K562 (cell line): ENCODE results near the gene PPP1R9B. TPM values are rescaled to one million over a fixed set of nuclear protein-coding genes. Genes with fewer than 3 reads are reported as not detected.

Source experiments
- ATAC-seq: fragments of 200-7000 bp; cut with Tn5 transposase; 3 replicates; pipeline ENCODE4 v1.9.1; 2020; ENCODE audit warnings: moderate library complexity
- BruUV-seq: library from RNA; stranded (reverse); fragments of 400-500 nt; replicated peaks from 2 replicates; lab custom pipeline; 2021; lab: Mats Ljungman, UMichigan
- CTCF ChIA-PET: fragments of 300-600 bp; formaldehyde crosslinking; extraction: SDS; loops from one replicate; lab custom pipeline; 2021; ENCODE audit warnings: low intra/inter-chr PET ratio; lab: Yijun Ruan, JAX
- POLR2A ChIA-PET: fragments of 300-600, 350-650 bp; sonication (Branson Sonifier 250); formaldehyde crosslinking; extraction: SDS; loops from one replicate; lab custom pipeline; 2021; ENCODE audit warnings: antibody characterized with exemption, inconsistent platforms; lab: Yijun Ruan, JAX
- DNase-seq, 4 experiments: peaks; one replicate each; pipeline versions ENCODE4 v3.0.0 to v3.0.0-alpha.2; 2011 to 2018; ENCODE audit warnings: low spot score in 3 of 4, mixed read lengths in 3 of 4; ENCODE audit errors: extremely low read depth in 1 of 4
- FAIRE-seq: peaks from 2 replicates; lab custom pipeline; 2011; peaks lifted over from hg19 to GRCh38; lab: Jason Lieb, UNC
- H2AFZ ChIP-seq: 2 replicates; pipeline ENCODE4 v1.6.0; 2011; ENCODE audit warnings: low read depth, low read length, control low read depth, inconsistent platforms
- H3K27ac ChIP-seq: fragments of 200-600 bp; 3 replicates; pipeline ENCODE4 v1.8.0; 2011; ENCODE audit warnings: low read depth, mild to moderate bottlenecking, control low read depth, inconsistent platforms, low read length, moderate library complexity, mixed read lengths; ENCODE audit errors: extremely low read depth
- H3K27me3 ChIP-seq, 2 experiments: fragments of 300-600 bp in 1 of 2; 2 replicates in 1 of 2; 3 replicates in 1 of 2; pipeline versions ENCODE4 v1.6.0 to v1.8.0; 2011; ENCODE audit warnings: inconsistent platforms in 2 of 2, low read length in 2 of 2, mild to moderate bottlenecking in 1 of 2, mixed read lengths in 1 of 2, moderate library complexity in 1 of 2; ENCODE audit not compliant: control insufficient read depth in 2 of 2, insufficient read depth in 2 of 2
- H3K36me3 ChIP-seq: fragments of 300-600 bp; 3 replicates; pipeline ENCODE4 v1.8.0; 2011; ENCODE audit warnings: mild to moderate bottlenecking, low read length, inconsistent platforms; ENCODE audit not compliant: control insufficient read depth, insufficient read depth
- H3K4me1 ChIP-seq, 2 experiments: fragments of 200-600 bp in 1 of 2; replicated peaks in 1 of 2; 2 replicates in 1 of 2; 3 replicates in 1 of 2; pipeline versions ENCODE4 v1.5.1 to v1.8.0; 2011; ENCODE audit warnings: inconsistent platforms in 2 of 2, low read length in 2 of 2, mild to moderate bottlenecking in 1 of 2, mixed read lengths in 1 of 2, moderate library complexity in 1 of 2; ENCODE audit not compliant: control insufficient read depth in 2 of 2, insufficient read depth in 2 of 2
- H3K4me2 ChIP-seq: 2 replicates; pipeline ENCODE4 v1.6.1; 2011; ENCODE audit warnings: low read length, control low read depth, inconsistent platforms, mixed read lengths; ENCODE audit not compliant: insufficient read depth
- H3K4me3 ChIP-seq: fragments of 200-600 bp; sonication (generic), shearing (Covaris generic); 2 replicates; pipeline ENCODE4 v1.5.1; 2016; ENCODE audit warnings: control low read depth, inconsistent platforms
- H3K79me2 ChIP-seq: fragments of 200-600 bp; 3 replicates; pipeline ENCODE4 v1.8.0; 2011; ENCODE audit warnings: low read length, inconsistent platforms; ENCODE audit not compliant: control insufficient read depth, insufficient read depth
- H3K9ac ChIP-seq, 2 experiments: 2 replicates each; pipeline versions ENCODE4 v1.6.0 to v1.6.1; 2011; ENCODE audit warnings: low read depth in 2 of 2, low read length in 2 of 2, control low read depth in 1 of 2, inconsistent platforms in 1 of 2, mild to moderate bottlenecking in 1 of 2, mixed read lengths in 1 of 2; ENCODE audit not compliant: insufficient read depth in 1 of 2
- H3K9me1 ChIP-seq: one replicate; pipeline ENCODE4 v1.6.0; 2011; ENCODE audit warnings: inconsistent platforms, mild to moderate bottlenecking, low read length, moderate library complexity; ENCODE audit not compliant: control insufficient read depth, insufficient read depth
- H3K9me3 ChIP-seq: replicated peaks from 2 replicates; pipeline ENCODE4 v1.5.1; 2011; ENCODE audit warnings: low read depth, low read length, inconsistent platforms; ENCODE audit not compliant: control insufficient read depth, insufficient read depth
- H4K20me1 ChIP-seq: replicated peaks from 2 replicates; pipeline ENCODE4 v1.6.1; 2011; ENCODE audit warnings: low read length, inconsistent platforms, mixed read lengths; ENCODE audit not compliant: control insufficient read depth, insufficient read depth
- ARID2 ChIP-seq: fragments of 450-650 bp; IDR thresholded peaks from 2 replicates; pipeline ENCODE4 v1.6.1; 2017; ENCODE audit warnings: antibody characterized with exemption, mild to moderate bottlenecking
- CSDE1 ChIP-seq, 2 experiments: fragments of 450-650 bp; IDR thresholded peaks; 2 replicates each; pipeline ENCODE4 v1.6.1; 2016; ENCODE audit warnings: mild to moderate bottlenecking in 1 of 2
- DACH1 ChIP-seq: fragments of 450-650 bp; IDR thresholded peaks from 2 replicates; pipeline ENCODE4 v1.6.1; 2018; ENCODE audit not compliant: partially characterized antibody
- DPF2 ChIP-seq: fragments of 450-650 bp; IDR thresholded peaks from 2 replicates; pipeline ENCODE4 v1.6.1; 2016
- HNRNPLL ChIP-seq: fragments of 200-400 bp; formaldehyde crosslinking; IDR thresholded peaks from 2 replicates; pipeline ENCODE4 v1.6.1; 2017; ENCODE audit warnings: low read length, low read depth, mild to moderate bottlenecking; ENCODE audit not compliant: poor library complexity, severe bottlenecking
- JUNB ChIP-seq: fragments of 450-650 bp; formaldehyde crosslinking; conservative IDR thresholded peaks from 2 replicates; pipeline ENCODE4 v1.4.0; 2020; ENCODE audit warnings: mild to moderate bottlenecking
- NFE2L1 ChIP-seq: fragments of 450-650 bp; IDR thresholded peaks from 2 replicates; pipeline ENCODE4 v1.6.1; 2016; ENCODE audit warnings: missing genetic modification characterization, low read depth, mild to moderate bottlenecking, missing compliant biosample characterization, moderate library complexity, borderline replicate concordance
- NONO ChIP-seq, 2 experiments: fragments of 200-400 bp in 1 of 2; fragments of 450-650 bp in 1 of 2; formaldehyde crosslinking in 1 of 2; IDR thresholded peaks; 2 replicates each; pipeline ENCODE4 v1.6.1; 2017; ENCODE audit warnings: low read depth in 2 of 2, mild to moderate bottlenecking in 2 of 2, moderate library complexity in 2 of 2, low read length in 1 of 2
- PTBP1 ChIP-seq: fragments of 200-400 bp; formaldehyde crosslinking; IDR thresholded peaks from 2 replicates; pipeline ENCODE4 v1.6.1; 2017; ENCODE audit warnings: low read depth, low read length
- RAD51 ChIP-seq: fragments of 450-650 bp; IDR thresholded peaks from 2 replicates; pipeline ENCODE4 v1.7.1; 2016; ENCODE audit warnings: low read depth, mild to moderate bottlenecking, borderline replicate concordance
- RFX1 ChIP-seq: fragments of 450-650 bp; IDR thresholded peaks from 2 replicates; pipeline ENCODE4 v1.6.1; 2016; ENCODE audit warnings: mild to moderate bottlenecking, moderate library complexity
- SLC30A9 ChIP-seq: fragments of 250-450 bp; sonication (Bioruptor Pico); IDR thresholded peaks from 2 replicates; pipeline ENCODE4 v1.8.0; 2022; ENCODE audit warnings: mild to moderate bottlenecking, moderate library complexity
- ZKSCAN3 ChIP-seq: fragments of 250-450 bp; sonication (Bioruptor Pico); IDR thresholded peaks from 2 replicates; pipeline ENCODE4 v1.4.0; 2020
- ZNF146 ChIP-seq: IDR thresholded peaks from one replicate; pipeline ENCODE4 v1.6.1; 2018; ENCODE audit warnings: missing compliant biosample characterization; ENCODE audit not compliant: unreplicated experiment
- ZNF184 ChIP-seq: sonication (generic); formaldehyde crosslinking; IDR thresholded peaks from 2 replicates; pipeline ENCODE4 v1.5.0; 2020; ENCODE audit warnings: missing genetic modification reagents
- ZNF324 ChIP-seq: fragments of 250-450 bp; sonication (Bioruptor Pico); IDR thresholded peaks from 2 replicates; pipeline ENCODE4 v1.4.0; 2020; ENCODE audit warnings: mild to moderate bottlenecking
- WGBS: fragments of 100-300 bp; shearing (Covaris generic); methylation state at CpG from one replicate; pipeline ENCODE4 v1.1.6; 2016; ENCODE audit warnings: low coverage, mixed read lengths; ENCODE audit not compliant: insufficient coverage; ENCODE audit errors: missing lambda C conversion rate; 5-methylcytosine and 5-hydroxymethylcytosine counted together
- in situ Hi-C: fragments of 300-500 bp; cut with MboI; formaldehyde crosslinking; loops from 4 replicates; pipeline ENCODE4 v1.15.0; 2018; ENCODE audit warnings: inconsistent platforms, mixed read lengths
- intact Hi-C: fragments of 100-400 bp; cut with micrococcal nuclease; formaldehyde crosslinking; loops from 2 replicates; pipeline ENCODE4 v1.14.2; 2022
- polyA plus RNA-seq, 8 experiments: library from polyadenylated mRNA; depleted of rRNA in 4 of 8; stranded (reverse) in 5 of 8; unstranded in 3 of 8; fragments of >200 nt; fragmentation: Nextera tagmentation in 2 of 8; fragmentation: Illumina TruSeq in 1 of 8; extraction: Ambion mirVana in 2 of 8; extraction: Trizol in 1 of 8; gene quantifications; 2 replicates each; pipeline versions ENCODE4 v1.2.1 to v1.2.3, GENCODE V29; 2011 to 2014; ENCODE audit warnings: inconsistent platforms in 1 of 8, missing spikeins in 1 of 8
- total RNA-seq, 7 experiments: library from RNA; depleted of rRNA in 6 of 7; stranded (reverse); fragments of >200 nt in 6 of 7; fragmentation: Illumina TruSeq in 2 of 7; extraction: Trizol in 2 of 7; gene quantifications; 2 replicates each; pipeline versions ENCODE4 v1.2.1 to v1.2.3, GENCODE V29; 2011 to 2021; ENCODE audit warnings: low replicate concordance in 1 of 7
- TF ChIP-seq, protein P1 (sequence below), 2 experiments: fragments of 450-650 bp in 1 of 2; sonication (generic) in 1 of 2; formaldehyde crosslinking in 1 of 2; IDR thresholded peaks in 1 of 2; conservative IDR thresholded peaks in 1 of 2; 2 replicates each; pipeline versions ENCODE4 v1.6.1 to v1.8.1; 2016 to 2023; ENCODE audit warnings: mild to moderate bottlenecking in 2 of 2, moderate library complexity in 2 of 2, inconsistent platforms in 1 of 2, missing genetic modification reagents in 1 of 2
- TF ChIP-seq, protein P2 (sequence below): sonication (generic); IDR thresholded peaks from 2 replicates; pipeline ENCODE4 v1.6.1; 2016
- TF ChIP-seq, protein P3 (sequence below): sonication (generic); formaldehyde crosslinking; IDR thresholded peaks from 2 replicates; pipeline ENCODE4 v1.8.1; 2022; ENCODE audit warnings: missing genetic modification reagents

The PPP1R9B gene
- total and polyA plus RNA-seq, 9 of the 15 experiments (the other 6 are each of a cell fraction or from before 2014, with no cell fraction given): 0.10 to 63.5 (median 24.7) TPM

DNA sequence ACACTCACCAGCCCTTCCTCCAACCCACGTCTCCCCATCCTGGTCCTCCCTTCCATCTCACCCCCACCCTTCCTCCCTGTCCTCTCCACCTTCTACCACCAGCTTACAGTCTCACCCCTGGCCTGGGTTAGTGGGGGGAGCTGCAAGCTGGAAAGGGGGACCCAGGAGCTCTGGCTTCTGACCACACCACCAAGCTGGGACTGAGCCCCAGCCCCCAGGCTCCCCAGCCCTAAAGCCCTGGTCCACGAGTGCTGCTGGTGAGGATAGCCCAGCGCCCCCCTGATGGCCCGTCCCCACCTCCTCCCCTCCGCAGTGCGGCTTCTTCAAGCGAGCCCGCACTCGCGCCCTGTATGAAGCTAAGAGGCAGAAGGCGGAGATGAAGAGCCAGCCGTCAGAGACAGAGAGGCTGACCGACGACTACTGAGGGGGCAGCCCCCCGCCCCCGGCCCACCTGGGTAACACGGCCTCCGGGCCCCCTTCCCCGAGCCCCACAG lies 62.5 kb downstream of the PPP1R9B start:
- ATAC-seq (no peak), DNase-seq (no peak), FAIRE-seq (no peak)
- TF ChIP-seq NONO (IDR thresholded peaks at IDR 0.05; ENCODE audit: low read depth in 2 of 2, low read length in 1 of 2) (no peak), ZNF324 (CRISPR knock-in tag) (no peak), CSDE1 (IDR thresholded peaks at IDR 0.05) (no peak), NFE2L1 (no peak), ZNF184 (CRISPR knock-in tag) (no peak), ZKSCAN3 (CRISPR knock-in tag) (no peak), RFX1 (no peak), JUNB (CRISPR knock-in tag) (no peak), DACH1 (no peak), ARID2 (no peak), ZNF146 (no peak), PTBP1 (no peak), RAD51 (no peak), SLC30A9 (CRISPR knock-in tag) (no peak), DPF2 (no peak), HNRNPLL (no peak)
- TF ChIP-seq, protein P1, sequence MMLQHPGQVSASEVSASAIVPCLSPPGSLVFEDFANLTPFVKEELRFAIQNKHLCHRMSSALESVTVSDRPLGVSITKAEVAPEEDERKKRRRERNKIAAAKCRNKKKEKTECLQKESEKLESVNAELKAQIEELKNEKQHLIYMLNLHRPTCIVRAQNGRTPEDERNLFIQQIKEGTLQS (IDR thresholded peaks at IDR 0.05): no peak
- TF ChIP-seq, protein P1 (CRISPR knock-in tag; conservative IDR thresholded peaks at IDR 0.05): no peak
- TF ChIP-seq, protein P2, sequence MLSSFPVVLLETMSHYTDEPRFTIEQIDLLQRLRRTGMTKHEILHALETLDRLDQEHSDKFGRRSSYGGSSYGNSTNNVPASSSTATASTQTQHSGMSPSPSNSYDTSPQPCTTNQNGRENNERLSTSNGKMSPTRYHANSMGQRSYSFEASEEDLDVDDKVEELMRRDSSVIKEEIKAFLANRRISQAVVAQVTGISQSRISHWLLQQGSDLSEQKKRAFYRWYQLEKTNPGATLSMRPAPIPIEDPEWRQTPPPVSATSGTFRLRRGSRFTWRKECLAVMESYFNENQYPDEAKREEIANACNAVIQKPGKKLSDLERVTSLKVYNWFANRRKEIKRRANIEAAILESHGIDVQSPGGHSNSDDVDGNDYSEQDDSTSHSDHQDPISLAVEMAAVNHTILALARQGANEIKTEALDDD: no peak
- TF ChIP-seq, protein P3, sequence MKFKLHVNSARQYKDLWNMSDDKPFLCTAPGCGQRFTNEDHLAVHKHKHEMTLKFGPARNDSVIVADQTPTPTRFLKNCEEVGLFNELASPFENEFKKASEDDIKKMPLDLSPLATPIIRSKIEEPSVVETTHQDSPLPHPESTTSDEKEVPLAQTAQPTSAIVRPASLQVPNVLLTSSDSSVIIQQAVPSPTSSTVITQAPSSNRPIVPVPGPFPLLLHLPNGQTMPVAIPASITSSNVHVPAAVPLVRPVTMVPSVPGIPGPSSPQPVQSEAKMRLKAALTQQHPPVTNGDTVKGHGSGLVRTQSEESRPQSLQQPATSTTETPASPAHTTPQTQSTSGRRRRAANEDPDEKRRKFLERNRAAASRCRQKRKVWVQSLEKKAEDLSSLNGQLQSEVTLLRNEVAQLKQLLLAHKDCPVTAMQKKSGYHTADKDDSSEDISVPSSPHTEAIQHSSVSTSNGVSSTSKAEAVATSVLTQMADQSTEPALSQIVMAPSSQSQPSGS (CRISPR knock-in tag): no peak
- H3K9me3 ChIP-seq: no peaks in the 10 kb centered on the region
- no peaks in the 10 kb centered on the region for H3K36me3 ChIP-seq
- intact Hi-C loops: loop anchor here (1.0 to 10.0 kb wide), 2 partner anchors 61 to 203 kb away; no protein-coding TSS in a partner anchor
- H3K9me1 ChIP-seq: peaks cover 3% of the 10 kb centered on the region
- CTCF ChIA-PET: interaction anchor here (0.6 to 1.9 kb wide), 3 partner anchors 52 to 227 kb away, joined by 3 to 35 read pairs (median 4); no protein-coding TSS in a partner anchor
- peaks cover 0 to 3% of the 10 kb centered on the region in 2 experiments; a peak in 1 of 5 replicates for H3K4me1 ChIP-seq
- H3K27me3 ChIP-seq: peaks cover 2 to 33% of the 10 kb centered on the region in 2 experiments; a peak in 4 of 5 replicates
- no peak overlapping the region for H3K4me2 ChIP-seq
- H3K79me2 ChIP-seq: no peaks in the 10 kb centered on the region
- in situ Hi-C loops: no loop called here
- no peak overlapping the region for H3K9ac ChIP-seq
- no peak overlapping the region for H3K27ac ChIP-seq
- POLR2A ChIA-PET: interaction anchor here (0.6 to 1.0 kb wide), 2 partner anchors 60 to 274 kb away, joined by 3 to 4 read pairs; no protein-coding TSS in a partner anchor
- H2AFZ ChIP-seq: no peak overlapping the region
- WGBS: 36% methylated on average over 12 of the region's 19 CpGs
- H4K20me1 ChIP-seq: peaks cover 4% of the 10 kb centered on the region; the same call in 1 of the 2 replicates
- no peak overlapping the region for H3K4me3 ChIP-seq
- BruUV-seq: no TSS peak
